ENCODE results near the gene XRN2. TPM values are rescaled to one million over a fixed set of nuclear protein-coding genes. Genes with fewer than 3 reads are reported as not detected.
A peak's percentile ranks its signal among the peaks of the same experiment; 100 is the strongest.

XRN2 gene
- polyA plus RNA-seq, 3 donors, result 53.1 to 111 (median 101) TPM

GRCh38 chr20:21376626-21377025 is 73.5 kb downstream of the XRN2 start:
- no peak overlapping the region for H3K27ac ChIP-seq (ENCODE audit: low read depth in 1 of 2, low read length in 2 of 2)
- H3K9me3 ChIP-seq (replicated peaks in 1 of 2; ENCODE audit: control insufficient read depth in 1 of 2, insufficient read depth in 1 of 2, low read length in 2 of 2), result no peaks in the 10 kb centered on the region
- no peaks in the 10 kb centered on the region for H3K27me3 ChIP-seq (ENCODE audit: control insufficient read depth in 2 of 2, insufficient read depth in 2 of 2, low read length in 2 of 2)
- Mint-ChIP-seq H3K4me1 (no peaks in the 10 kb centered on the region), H3K27me3 (ENCODE audit: low read depth in 3 of 3) (no peaks in the 10 kb centered on the region), H3K36me3 (peaks cover 61 to 81% of the 10 kb centered on the region in 2 donors), H3K4me3 (no peak overlapping the region), H3K9me3 (no peaks in the 10 kb centered on the region), H3K27ac (peak overlapping the region in 3 of 7 donors; percentile 0 to 10 (median 9))
- no peaks in the 10 kb centered on the region for H3K4me1 ChIP-seq (ENCODE audit: control insufficient read depth in 1 of 2, insufficient read depth in 2 of 2, low read length in 2 of 2)
- H3K4me3 ChIP-seq (replicated peaks in 1 of 3; ENCODE audit: low read depth in 2 of 3, low read length in 3 of 3), result no peak overlapping the region
- DNase-seq, result no peak
- H4K20me1 ChIP-seq (ENCODE audit: insufficient read depth, low read length), result peaks cover 95% of the 10 kb centered on the region
- no peak overlapping the region for H3K9ac ChIP-seq (ENCODE audit: insufficient read depth, low read length, poor library complexity, severe bottlenecking)
- H3K36me3 ChIP-seq (replicated peaks in 1 of 2; ENCODE audit: control insufficient read depth in 1 of 2, insufficient read depth in 2 of 2, low read length in 2 of 2), result peaks cover 59 to 79% of the 10 kb centered on the region in 2 donors
- no peak for TF ChIP-seq CTCF (IDR thresholded peaks at IDR 0.05)
- H3K4me2 ChIP-seq (replicated peaks; ENCODE audit: extremely low read depth, low read length, poor library complexity, severe bottlenecking), result no peak overlapping the region
- no peak overlapping the region for H2AFZ ChIP-seq (ENCODE audit: insufficient read depth, low read depth, low read length, poor library complexity, severe bottlenecking)
- intact Hi-C loops (cut with micrococcal nuclease), result no loop called here
- peaks cover 25% of the 10 kb centered on the region for H3K79me2 ChIP-seq (ENCODE audit: insufficient read depth, low read length)
- 100% methylated on average over 2 of the region's 3 CpGs for WGBS (ENCODE audit: insufficient coverage)

- Histone ChIP-seq H2AFZ (ENCODE audit: insufficient read depth, low read depth, low read length, poor library complexity, severe bottlenecking) (no peak overlapping the region), H3K4me3 (replicated peaks in 1 of 3; ENCODE audit: low read depth in 2 of 3, low read length in 3 of 3) (no peak overlapping the region), H3K27me3 (ENCODE audit: control insufficient read depth in 2 of 2, insufficient read depth in 2 of 2, low read length in 2 of 2) (no peaks in the 10 kb centered on the region), H3K4me1 (ENCODE audit: control insufficient read depth in 1 of 2, insufficient read depth in 2 of 2, low read length in 2 of 2) (no peaks in the 10 kb centered on the region), H3K9me3 (replicated peaks in 1 of 2; ENCODE audit: control insufficient read depth in 1 of 2, insufficient read depth in 1 of 2, low read length in 2 of 2) (no peaks in the 10 kb centered on the region), H3K27ac (ENCODE audit: low read depth in 1 of 2, low read length in 2 of 2) (no peak overlapping the region), H3K79me2 (ENCODE audit: insufficient read depth, low read length) (peaks cover 23% of the 10 kb centered on the region), H4K20me1 (ENCODE audit: insufficient read depth, low read length) (peaks cover 91% of the 10 kb centered on the region), H3K4me2 (replicated peaks; ENCODE audit: extremely low read depth, low read length, poor library complexity, severe bottlenecking) (no peak overlapping the region), H3K9ac (ENCODE audit: insufficient read depth, low read length, poor library complexity, severe bottlenecking) (no peak overlapping the region), H3K36me3 (replicated peaks in 1 of 2; ENCODE audit: control insufficient read depth in 1 of 2, insufficient read depth in 2 of 2, low read length in 2 of 2) (peaks cover 62 to 80% of the 10 kb centered on the region in 2 donors)
- no peaks in the 10 kb centered on the region for H3K9me3 Mint-ChIP-seq
- peak overlapping the region in 1 of 7 donors; percentile 70 for H3K27ac Mint-ChIP-seq
- H3K36me3 Mint-ChIP-seq, result peaks cover 61 to 86% of the 10 kb centered on the region in 2 donors
- H3K27me3 Mint-ChIP-seq (ENCODE audit: low read depth in 3 of 3), result no peaks in the 10 kb centered on the region
- TF ChIP-seq CTCF (IDR thresholded peaks at IDR 0.05), result no peak
- H3K4me1 Mint-ChIP-seq, result no peaks in the 10 kb centered on the region
- no peak for DNase-seq
- WGBS (ENCODE audit: insufficient coverage), result 100% methylated on average over 2 of the region's 9 CpGs
- H3K4me3 Mint-ChIP-seq, result no peak overlapping the region
- intact Hi-C loops (cut with micrococcal nuclease), result no loop called here
Observed at GRCh38 chr20:21377701-21378100, 74.6 kb downstream of the XRN2 start.

Measured in CD14-positive monocyte (primary cell).